GM12878 (cell line): ENCODE results near the gene IL32. TPM values are rescaled to one million over a fixed set of nuclear protein-coding genes. Genes with fewer than 3 reads are reported as not detected.

ENCODE experiments used
- ATAC-seq: fragments of 200-7000 bp; cut with Tn5 transposase; 3 replicates; pipeline ENCODE4 v1.9.1; 2020; ENCODE audit warnings: mild to moderate bottlenecking, moderate library complexity
- BruUV-seq: library from RNA; stranded (reverse); fragments of 400-500 nt; replicated peaks from 2 replicates; lab custom pipeline; 2021; lab: Mats Ljungman, UMichigan
- CTCF ChIA-PET: fragments of 300-600 bp; sonication (Branson Sonifier 250); formaldehyde crosslinking; extraction: SDS; loops from one replicate; lab custom pipeline; 2021; ENCODE audit warnings: inconsistent platforms; lab: Yijun Ruan, JAX
- POLR2A ChIA-PET: fragments of 350-600 bp; formaldehyde crosslinking; extraction: SDS; loops from one replicate; lab custom pipeline; 2021; ENCODE audit warnings: inconsistent platforms; lab: Charles Lee
- RAD21 ChIA-PET: fragments of 300-600 bp; sonication (Branson Sonifier 250); formaldehyde crosslinking; loops from one replicate; lab custom pipeline; 2023; ENCODE audit warnings: antibody characterized with exemption; ENCODE audit not compliant: unreplicated experiment; lab: Charles Lee
- SMC1A ChIA-PET: fragments of 300-600 bp; sonication (Branson Sonifier 250); formaldehyde crosslinking; loops from one replicate; lab custom pipeline; 2023; ENCODE audit not compliant: unreplicated experiment, uncharacterized antibody; lab: Charles Lee
- DNase-seq: peaks from one replicate; pipeline ENCODE4 v3.0.0-alpha.2; 2011; ENCODE audit warnings: low read depth, low spot score
- FAIRE-seq: peaks from 3 replicates; lab custom pipeline; 2011; peaks lifted over from hg19 to GRCh38; lab: Jason Lieb, UNC
- H2AFZ ChIP-seq: 2 replicates; pipeline ENCODE4 v1.6.0; 2011; ENCODE audit warnings: low read depth, low read length, control low read depth; ENCODE audit not compliant: control insufficient read depth
- H3K27ac ChIP-seq: 2 replicates; pipeline ENCODE4 v1.5.1; 2011; ENCODE audit warnings: control low read depth; ENCODE audit not compliant: control insufficient read depth, insufficient read depth
- H3K27me3 ChIP-seq, 2 experiments: replicated peaks in 1 of 2; 2 replicates each; pipeline versions ENCODE4 v1.6.0 to v1.6.1; 2011; ENCODE audit warnings: low read length in 1 of 2; ENCODE audit not compliant: control insufficient read depth in 2 of 2, insufficient read depth in 2 of 2
- H3K36me3 ChIP-seq, 2 experiments: 2 replicates each; pipeline ENCODE4 v1.5.1; 2011; ENCODE audit warnings: low read length in 1 of 2; ENCODE audit not compliant: control insufficient read depth in 2 of 2, insufficient read depth in 2 of 2
- H3K4me1 ChIP-seq: 2 replicates; pipeline ENCODE4 v1.6.1; 2011; ENCODE audit warnings: mild to moderate bottlenecking, low read length, moderate library complexity, mixed read lengths; ENCODE audit not compliant: control insufficient read depth, insufficient read depth
- H3K4me2 ChIP-seq: 2 replicates; pipeline ENCODE4 v1.6.0; 2011; ENCODE audit warnings: control low read depth; ENCODE audit not compliant: control insufficient read depth, insufficient read depth
- H3K4me3 ChIP-seq: fragments of 200-600 bp; sonication (generic); 2 replicates; pipeline ENCODE4 v1.5.1; 2016
- H3K79me2 ChIP-seq: 2 replicates; pipeline ENCODE4 v1.6.0; 2011; ENCODE audit warnings: low read length; ENCODE audit not compliant: control insufficient read depth, insufficient read depth
- H3K9ac ChIP-seq: 2 replicates; pipeline ENCODE4 v1.8.0; 2011; ENCODE audit warnings: low read length, control low read depth, mixed read lengths; ENCODE audit not compliant: control insufficient read depth, insufficient read depth
- H3K9me3 ChIP-seq: replicated peaks from 3 replicates; pipeline ENCODE4 v1.5.1; 2011; ENCODE audit warnings: mild to moderate bottlenecking, low read length; ENCODE audit not compliant: control insufficient read depth, insufficient read depth
- H4K20me1 ChIP-seq: 2 replicates; pipeline ENCODE4 v1.6.0; 2011; ENCODE audit not compliant: control insufficient read depth, insufficient read depth
- CBX5 ChIP-seq: sonication (generic); IDR thresholded peaks from 2 replicates; pipeline ENCODE4 v1.6.1; 2016; ENCODE audit warnings: low read depth, moderate library complexity, mild to moderate bottlenecking, inconsistent platforms
- EP300 ChIP-seq, 2 experiments: fragments of 150-350 bp in 1 of 2; IDR thresholded peaks; 2 replicates each; pipeline ENCODE4 v1.6.1; 2011 to 2012; ENCODE audit warnings: low read depth in 2 of 2, low read length in 2 of 2, borderline replicate concordance in 1 of 2, improper control_type of control experiment in 1 of 2, inconsistent platforms in 1 of 2; ENCODE audit not compliant: control insufficient read depth in 1 of 2
- HDAC6 ChIP-seq: fragments of 200-600 bp; sonication (generic); IDR thresholded peaks from one replicate; pipeline ENCODE4 v1.8.0; 2017; ENCODE audit warnings: antibody characterized with exemption; ENCODE audit not compliant: unreplicated experiment
- JUND ChIP-seq: IDR thresholded peaks from 2 replicates; pipeline ENCODE4 v1.6.1; 2012; ENCODE audit warnings: low read depth, mild to moderate bottlenecking, low read length, improper control_type of control experiment, moderate library complexity
- MEF2A ChIP-seq: IDR thresholded peaks from 2 replicates; pipeline ENCODE4 v1.6.1; 2011; ENCODE audit warnings: low read depth, mild to moderate bottlenecking, low read length, moderate library complexity; ENCODE audit not compliant: insufficient read depth
- TBL1XR1 ChIP-seq: IDR thresholded peaks from 2 replicates; pipeline ENCODE4 v1.6.1; 2012; ENCODE audit warnings: low read depth, low read length, improper control_type of control experiment
- TCF7 ChIP-seq: IDR thresholded peaks from 2 replicates; pipeline ENCODE4 v1.6.1; 2014; ENCODE audit warnings: antibody characterized with exemption, borderline replicate concordance
- ZBTB33 ChIP-seq: fragments of 450-650 bp; IDR thresholded peaks from 2 replicates; pipeline ENCODE4 v1.6.1; 2017; ENCODE audit warnings: mild to moderate bottlenecking
- ZNF217 ChIP-seq: fragments of 450-650 bp; IDR thresholded peaks from 2 replicates; pipeline ENCODE4 v1.6.1; 2017; ENCODE audit warnings: antibody characterized with exemption, mild to moderate bottlenecking
- WGBS: methylation state at CpG from one replicate; pipeline ENCODE4 v1.1.6; 2016; ENCODE audit warnings: low lambda C conversion rate; ENCODE audit not compliant: insufficient replicate concordance, insufficient coverage; ENCODE audit errors: missing lambda C conversion rate; 5-methylcytosine and 5-hydroxymethylcytosine counted together
- in situ Hi-C: fragments of 300-500 bp; cut with MboI; formaldehyde crosslinking; loops from 9 replicates; pipeline ENCODE4 v1.14.3; 2018; ENCODE audit warnings: mixed read lengths
- intact Hi-C: fragments of 100-400 bp; cut with micrococcal nuclease; formaldehyde crosslinking; loops from one replicate; pipeline ENCODE4 v1.14.2; 2022; ENCODE audit not compliant: unreplicated experiment
- polyA plus RNA-seq, 11 experiments: library from polyadenylated mRNA; depleted of rRNA in 4 of 11; unstranded in 6 of 11; stranded (reverse) in 5 of 11; fragments of >200 nt; fragmentation: Nextera tagmentation in 4 of 11; fragmentation: Illumina TruSeq in 1 of 11; extraction: Ambion mirVana in 4 of 11; extraction: Trizol in 1 of 11; gene quantifications; 1 replicate in 1 of 11; 2 replicates in 10 of 11; pipeline versions ENCODE4 v1.2.1 to v1.2.3, GENCODE V29; 2011 to 2016; ENCODE audit warnings: inconsistent platforms in 2 of 11, missing spikeins in 2 of 11, low read depth in 1 of 11
- total RNA-seq, 4 experiments: library from RNA; depleted of rRNA in 3 of 4; stranded (reverse); fragments of >200 nt in 3 of 4; fragmentation: Illumina TruSeq in 1 of 4; extraction: Trizol in 1 of 4; gene quantifications; 2 replicates each; pipeline versions ENCODE4 v1.2.1 to v1.2.3, GENCODE V29; 2013 to 2021

The IL32 gene
- total and polyA plus RNA-seq, 10 of the 15 experiments (the other 5 are each of a cell fraction or from before 2014, with no cell fraction given) = 27.0 to 122 (median 55.8) TPM

- no peak for TF ChIP-seq CBX5
Measured at GRCh38 chr16:3026003-3026378, 39.4 kb upstream of the IL32 start (continued).

DNA sequence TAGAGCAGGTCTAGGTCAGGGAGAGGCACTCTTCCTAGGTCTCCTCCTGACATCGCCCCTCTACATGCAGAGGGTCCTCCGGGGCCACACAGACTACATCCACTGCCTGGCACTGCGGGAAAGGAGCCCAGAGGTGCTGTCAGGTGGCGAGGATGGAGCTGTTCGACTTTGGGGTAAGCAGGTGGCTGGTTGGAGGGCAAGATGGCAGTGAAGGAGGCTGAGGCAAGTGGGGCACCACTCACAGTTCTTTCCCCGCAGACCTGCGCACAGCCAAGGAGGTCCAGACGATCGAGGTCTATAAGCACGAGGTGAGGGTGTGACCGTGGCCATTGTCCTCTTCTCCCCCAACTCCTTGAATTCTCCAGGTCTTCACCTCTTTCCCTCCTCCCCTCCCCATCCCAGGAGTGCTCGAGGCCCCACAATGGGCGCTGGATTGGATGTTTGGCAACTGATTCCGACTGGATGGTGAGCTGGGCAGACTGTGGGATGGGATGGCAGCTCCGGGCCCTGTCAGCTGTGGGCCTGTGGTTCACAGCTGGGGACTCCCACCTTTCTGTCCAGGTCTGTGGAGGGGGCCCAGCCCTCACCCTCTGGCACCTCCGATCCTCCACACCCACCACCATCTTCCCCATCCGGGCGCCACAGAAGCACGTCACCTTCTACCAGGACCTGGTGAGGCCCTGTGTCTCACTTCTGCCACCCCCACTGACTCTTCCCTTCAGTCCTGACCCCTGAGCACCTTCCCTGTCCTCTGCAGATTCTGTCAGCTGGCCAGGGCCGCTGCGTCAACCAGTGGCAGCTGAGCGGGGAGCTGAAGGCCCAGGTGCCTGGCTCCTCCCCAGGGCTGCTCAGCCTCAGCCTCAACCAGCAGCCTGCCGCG, 38.6 kb upstream of the IL32 start:
- RAD21 ChIA-PET = interaction anchor here (1.5 to 6.5 kb wide), 5 partner anchors 7 to 44 kb away, joined by 4 to 94 read pairs (median 8); partner anchors contain the start of gene TNFRSF12A
- in situ Hi-C loops (no loop called here), intact Hi-C loops (no loop called here)
- Histone ChIP-seq H3K36me3 (peaks cover 4 to 7% of the 10 kb centered on the region in 2 experiments; a peak in 3 of 4 replicates), H4K20me1 (0 out of 2 replicates have a peak, but pooled peaks cover 3% of the 10 kb centered on the region), H2AFZ (no peak overlapping the region), H3K4me2 (no peak overlapping the region), H3K9me3 (no peaks in the 10 kb centered on the region), H3K4me3 (no peak overlapping the region), H3K27ac (no peak overlapping the region), H3K27me3 (peaks cover 7 to 8% of the 10 kb centered on the region in 2 experiments), H3K79me2 (no peaks in the 10 kb centered on the region), H3K9ac (no peak overlapping the region), H3K4me1 (peaks cover 12% of the 10 kb centered on the region)
- 92% methylated on average over 23 of the region's 24 CpGs for WGBS
- TF ChIP-seq MEF2A (no peak), TCF7 (no peak), ZNF217 (no peak), ZBTB33 (no peak), TBL1XR1 (no peak), HDAC6 (no peak), EP300 (IDR thresholded peaks at IDR 0.05; ENCODE audit: borderline replicate concordance in 1 of 2, control insufficient read depth in 1 of 2, low read depth in 2 of 2, low read length in 2 of 2) (no peak), JUND (no peak)
- no TSS peak for BruUV-seq
- SMC1A ChIA-PET = interaction anchor here (1.1 to 10.1 kb wide), 5 partner anchors 11 to 103 kb away, joined by 3 to 91 read pairs (median 5); no protein-coding TSS in a partner anchor
- FAIRE-seq (no peak), DNase-seq (no peak), ATAC-seq (no peak)
- CTCF ChIA-PET = interaction anchor here (1.0 to 18.2 kb wide), 13 partner anchors 7 to 134 kb away, joined by 3 to 421 read pairs (median 8); partner anchors contain the start of genes PKMYT1, TNFRSF12A and ZNF213
- POLR2A ChIA-PET = interaction anchor here (0.7 to 1.4 kb wide), 2 partner anchors 23 to 148 kb away, joined by 3 read pairs; no protein-coding TSS in a partner anchor
